Measurements from ENCODE around the gene TPX2.

- TF ChIP-seq, protein P1, sequence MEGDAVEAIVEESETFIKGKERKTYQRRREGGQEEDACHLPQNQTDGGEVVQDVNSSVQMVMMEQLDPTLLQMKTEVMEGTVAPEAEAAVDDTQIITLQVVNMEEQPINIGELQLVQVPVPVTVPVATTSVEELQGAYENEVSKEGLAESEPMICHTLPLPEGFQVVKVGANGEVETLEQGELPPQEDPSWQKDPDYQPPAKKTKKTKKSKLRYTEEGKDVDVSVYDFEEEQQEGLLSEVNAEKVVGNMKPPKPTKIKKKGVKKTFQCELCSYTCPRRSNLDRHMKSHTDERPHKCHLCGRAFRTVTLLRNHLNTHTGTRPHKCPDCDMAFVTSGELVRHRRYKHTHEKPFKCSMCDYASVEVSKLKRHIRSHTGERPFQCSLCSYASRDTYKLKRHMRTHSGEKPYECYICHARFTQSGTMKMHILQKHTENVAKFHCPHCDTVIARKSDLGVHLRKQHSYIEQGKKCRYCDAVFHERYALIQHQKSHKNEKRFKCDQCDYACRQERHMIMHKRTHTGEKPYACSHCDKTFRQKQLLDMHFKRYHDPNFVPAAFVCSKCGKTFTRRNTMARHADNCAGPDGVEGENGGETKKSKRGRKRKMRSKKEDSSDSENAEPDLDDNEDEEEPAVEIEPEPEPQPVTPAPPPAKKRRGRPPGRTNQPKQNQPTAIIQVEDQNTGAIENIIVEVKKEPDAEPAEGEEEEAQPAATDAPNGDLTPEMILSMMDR (IDR thresholded peaks at IDR 0.05), result no peak
- TF ChIP-seq EZH2 (IDR thresholded peaks at IDR 0.05; ENCODE audit: borderline replicate concordance, insufficient read depth, low read depth, low read length, poor library complexity, severe bottlenecking), result no peak
These were observed 47.3 kb upstream of the TPX2 start for GRCh38 chr20:31691646-31692275.

Measured in B cell (primary cell).